ENCODE data around the gene TNNI2. TPM values are rescaled to one million over a fixed set of nuclear protein-coding genes. Genes with fewer than 3 reads are reported as not detected.
A peak's percentile ranks its signal among the peaks of the same experiment; 100 is the strongest.
"Not testable (repeated sequence)": the region's sequence is repeated elsewhere in the genome, so short reads cannot be mapped to it uniquely, and the experiment has no call there.

The TNNI2 gene
- total RNA-seq, 1 experiment from 2014 or later = not detected

- H3K4me3 ChIP-seq (ENCODE audit: insufficient read depth, low read depth, low read length) = no peak overlapping the region
- peak; percentile 99 for DNase-seq
- no peaks in the 10 kb centered on the region for H3K27me3 ChIP-seq (ENCODE audit: control insufficient read depth, insufficient read depth, low read length)
- no peaks in the 10 kb centered on the region for H3K36me3 ChIP-seq (replicated peaks; ENCODE audit: control insufficient read depth, insufficient read depth, low read length)
These were observed 43.8 kb downstream of the TNNI2 start for GRCh38 chr11:1882265-1883238.

GRCh38 chr11:1883346-1884302, 44.8 kb downstream of the TNNI2 start:
- no peaks in the 10 kb centered on the region for H3K36me3 ChIP-seq (replicated peaks; ENCODE audit: control insufficient read depth, insufficient read depth, low read length)
- no peaks in the 10 kb centered on the region for H3K27me3 ChIP-seq (ENCODE audit: control insufficient read depth, insufficient read depth, low read length)
- DNase-seq = no peak
- no peak overlapping the region for H3K4me3 ChIP-seq (ENCODE audit: insufficient read depth, low read depth, low read length)

- DNase-seq = no peak
- Histone ChIP-seq H3K4me3 (ENCODE audit: insufficient read depth, low read depth, low read length) (no peak overlapping the region), H3K27me3 (ENCODE audit: control insufficient read depth, insufficient read depth, low read length) (no peaks in the 10 kb centered on the region), H3K36me3 (replicated peaks; ENCODE audit: control insufficient read depth, insufficient read depth, low read length) (no peaks in the 10 kb centered on the region)
These were observed 45.5 kb downstream of the TNNI2 start for GRCh38 chr11:1884303-1884700.

GRCh38 chr11:1886551-1886950, 47.8 kb downstream of the TNNI2 start:
- DNase-seq; H3K36me3 ChIP-seq (replicated peaks; ENCODE audit: control insufficient read depth, insufficient read depth, low read length); H3K27me3 ChIP-seq (ENCODE audit: control insufficient read depth, insufficient read depth, low read length); H3K4me3 ChIP-seq (ENCODE audit: insufficient read depth, low read depth, low read length): not testable (repeated sequence)

GRCh38 chr11:1887451-1888346, 48.9 kb downstream of the TNNI2 start:
- no peak for DNase-seq
- no peak overlapping the region for H3K4me3 ChIP-seq (ENCODE audit: insufficient read depth, low read depth, low read length)
- H3K36me3 ChIP-seq (replicated peaks; ENCODE audit: control insufficient read depth, insufficient read depth, low read length) = no peaks in the 10 kb centered on the region

GRCh38 chr11:1888347-1888753, 49.6 kb downstream of the TNNI2 start:
- no peaks in the 10 kb centered on the region for H3K36me3 ChIP-seq (replicated peaks; ENCODE audit: control insufficient read depth, insufficient read depth, low read length)
- DNase-seq = peak; percentile 43
- no peak overlapping the region for H3K4me3 ChIP-seq (ENCODE audit: insufficient read depth, low read depth, low read length)
- H3K27me3 ChIP-seq (ENCODE audit: control insufficient read depth, insufficient read depth, low read length) = no peaks in the 10 kb centered on the region

More at GRCh38 chr11:1887451-1888346, 48.9 kb downstream of the TNNI2 start:
- no peaks in the 10 kb centered on the region for H3K27me3 ChIP-seq (ENCODE audit: control insufficient read depth, insufficient read depth, low read length)

GRCh38 chr11:1888811-1889210, 50.0 kb downstream of the TNNI2 start:
- DNase-seq = peak; percentile 44
- no peak overlapping the region for H3K4me3 ChIP-seq (ENCODE audit: insufficient read depth, low read depth, low read length)
- no peaks in the 10 kb centered on the region for H3K27me3 ChIP-seq (ENCODE audit: control insufficient read depth, insufficient read depth, low read length)
- no peaks in the 10 kb centered on the region for H3K36me3 ChIP-seq (replicated peaks; ENCODE audit: control insufficient read depth, insufficient read depth, low read length)

GRCh38 chr11:1889224-1889930, 50.6 kb downstream of the TNNI2 start:
- Histone ChIP-seq H3K36me3 (replicated peaks; ENCODE audit: control insufficient read depth, insufficient read depth, low read length) (no peaks in the 10 kb centered on the region), H3K4me3 (ENCODE audit: insufficient read depth, low read depth, low read length) (no peak overlapping the region), H3K27me3 (ENCODE audit: control insufficient read depth, insufficient read depth, low read length) (no peaks in the 10 kb centered on the region)
- DNase-seq = peak; percentile 59

- no peak for DNase-seq
- no peaks in the 10 kb centered on the region for H3K36me3 ChIP-seq (replicated peaks; ENCODE audit: control insufficient read depth, insufficient read depth, low read length)
- H3K27me3 ChIP-seq (ENCODE audit: control insufficient read depth, insufficient read depth, low read length) = no peaks in the 10 kb centered on the region
- H3K4me3 ChIP-seq (ENCODE audit: insufficient read depth, low read depth, low read length) = no peak overlapping the region
These were observed 51.4 kb downstream of the TNNI2 start for GRCh38 chr11:1889941-1890855.

Other genes with a start within 250 kb of the TNNI2 start
- not detected in 2 replicates for gene KRTAP5-2, start 240.7 kb upstream of the TNNI2 start, total RNA-seq (2014; rRNA removed; shearing (Covaris generic))
- not detected in 2 replicates for gene KRTAP5-3, start 230.5 kb upstream of the TNNI2 start, total RNA-seq (2014; rRNA removed; shearing (Covaris generic))
- gene KRTAP5-4, start 216.8 kb upstream of the TNNI2 start, total RNA-seq (2014; rRNA removed; shearing (Covaris generic)) = not detected in 2 replicates
- gene KRTAP5-5, start 209.2 kb upstream of the TNNI2 start, total RNA-seq (2014; rRNA removed; shearing (Covaris generic)) = not detected in 2 replicates
- gene KRTAP5-6, start 141.8 kb upstream of the TNNI2 start, total RNA-seq (2014; rRNA removed; shearing (Covaris generic)) = not detected in 2 replicates
- gene IFITM10, start 88.4 kb upstream of the TNNI2 start, total RNA-seq (2014; rRNA removed; shearing (Covaris generic)) = 0.42 and 0.74 TPM in 2 replicates
- gene CTSD, start 75.1 kb upstream of the TNNI2 start, total RNA-seq (2014; rRNA removed; shearing (Covaris generic)) = 177 and 235 TPM in 2 replicates
- gene SYT8, start 4.0 kb upstream of the TNNI2 start, total RNA-seq (2014; rRNA removed; shearing (Covaris generic)) = not detected in 2 replicates
- gene LSP1, start 14.1 kb downstream of the TNNI2 start, total RNA-seq (2014; rRNA removed; shearing (Covaris generic)) = 0.35 and 2.0 TPM in 2 replicates
- gene PRR33, start 52.9 kb downstream of the TNNI2 start, total RNA-seq (2014; rRNA removed; shearing (Covaris generic)) = not detected in 2 replicates
- gene TNNT3, start 80.7 kb downstream of the TNNI2 start, total RNA-seq (2014; rRNA removed; shearing (Covaris generic)) = not detected in 2 replicates
- 75.9 and 91.1 TPM in 2 replicates for gene MRPL23, start 108.4 kb downstream of the TNNI2 start, total RNA-seq (2014; rRNA removed; shearing (Covaris generic))
- gene H19, start 158.9 kb downstream of the TNNI2 start, total RNA-seq (2014; rRNA removed; shearing (Covaris generic)) = 0.62 and 1.2 TPM in 2 replicates

Measured in H7 (cell line).